ENCODE results near the gene TSPAN16. TPM values are rescaled to one million over a fixed set of nuclear protein-coding genes. Genes with fewer than 3 reads are reported as not detected.

The TSPAN16 gene
- total and polyA plus RNA-seq, 3 donors from 2014 or later, result 42.5 to 180 (median 137) TPM

DNA sequence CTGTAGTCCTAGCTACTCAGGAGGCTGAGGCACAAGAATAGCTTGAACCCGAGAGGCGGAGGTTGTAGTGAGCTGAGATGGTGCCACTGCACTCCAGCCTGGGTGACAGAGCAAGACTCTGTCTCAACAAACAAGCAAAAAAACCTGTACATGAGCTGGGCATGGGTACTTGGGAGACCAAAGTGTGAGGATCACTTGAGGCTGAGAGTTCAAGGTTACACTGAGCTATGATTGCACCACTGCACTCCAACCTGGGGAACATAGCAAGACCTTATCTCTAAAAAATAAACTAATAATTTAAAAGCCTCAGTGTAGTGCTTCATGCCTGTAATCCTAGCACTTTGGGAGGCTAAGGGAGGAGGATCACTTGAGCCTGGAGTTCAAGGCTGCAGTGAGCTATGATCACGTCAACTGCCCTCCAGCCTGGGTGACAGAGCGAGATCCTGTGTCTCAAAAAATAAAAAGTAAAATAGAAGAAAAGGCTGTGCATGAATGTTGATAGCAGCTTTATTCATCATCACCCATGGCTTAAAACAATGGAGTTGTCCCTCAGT is 21.4 kb upstream of the TSPAN16 start:
- Histone ChIP-seq H3K27ac (no peak overlapping the region), H3K9me3 (no peaks in the 10 kb centered on the region), H3K4me1 (peaks cover 19% of the 10 kb centered on the region), H3K4me3 (no peak overlapping the region), H3K36me3 (ENCODE audit: low read depth, missing control alignments) (no peaks in the 10 kb centered on the region), H3K27me3 (no peaks in the 10 kb centered on the region)
- no peak for DNase-seq
- WGBS, 2 donors, result 69% methylated on average over 4 of the region's 4 CpGs
- intact Hi-C loops (cut with DNase I; ENCODE audit: low total_unique reads), result no loop called here
- no peak for TF ChIP-seq CTCF (IDR thresholded peaks at IDR 0.05)
- TF ChIP-seq POLR2A (IDR thresholded peaks at IDR 0.05), result no peak

DNA sequence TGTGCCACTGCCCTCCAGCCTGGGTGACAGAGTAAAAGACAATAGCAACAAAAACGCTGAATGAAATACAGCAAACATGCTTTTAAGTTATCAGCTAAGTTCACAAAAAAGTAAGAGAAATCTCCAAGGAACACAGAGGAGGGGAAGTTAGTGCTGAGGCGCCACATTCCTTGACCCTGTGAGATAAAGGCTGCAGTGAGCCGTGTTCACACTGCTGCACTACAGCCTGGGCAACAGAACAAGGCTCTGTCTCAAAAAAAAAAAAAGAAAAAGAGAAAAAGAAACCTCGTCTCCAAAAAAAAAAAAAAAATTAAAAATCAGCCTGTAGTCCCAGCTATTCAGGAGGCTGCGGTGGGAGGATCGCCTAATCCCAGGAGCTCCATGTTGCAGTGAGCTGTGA is 17.3 kb upstream of the TSPAN16 start:
- no peaks in the 10 kb centered on the region for H3K27me3 ChIP-seq
- H3K9me3 ChIP-seq, result no peaks in the 10 kb centered on the region
- WGBS, 2 donors, result 20 to 28% methylated on average over 6 of the region's 6 CpGs
- peak overlapping the region in 1 of 2 donors; percentile 62 for H3K27ac ChIP-seq
- TF ChIP-seq CTCF (IDR thresholded peaks at IDR 0.05) (no peak), POLR2A (IDR thresholded peaks at IDR 0.05) (no peak)
- peaks cover 19% of the 10 kb centered on the region for H3K4me1 ChIP-seq
- H3K4me3 ChIP-seq, result no peak overlapping the region
- H3K36me3 ChIP-seq (ENCODE audit: low read depth, missing control alignments), result no peaks in the 10 kb centered on the region
- intact Hi-C loops (cut with DNase I; ENCODE audit: low total_unique reads), result no loop called here
- DNase-seq, result peak; percentile 68

GRCh38 chr19:11279505-11280236 is 16.3 kb upstream of the TSPAN16 start:
- TF ChIP-seq POLR2A (IDR thresholded peaks at IDR 0.05) (no peak), CTCF (IDR thresholded peaks at IDR 0.05) (no peak)
- 86 to 89% methylated on average over 5 of the region's 5 CpGs for WGBS, 2 donors
- intact Hi-C loops (cut with DNase I; ENCODE audit: low total_unique reads), result loop anchor here (10.0 kb wide), 1 partner anchor 145 kb away; no protein-coding TSS in a partner anchor
- Histone ChIP-seq H3K27ac (no peak overlapping the region), H3K27me3 (no peaks in the 10 kb centered on the region), H3K9me3 (no peaks in the 10 kb centered on the region), H3K36me3 (ENCODE audit: low read depth, missing control alignments) (no peaks in the 10 kb centered on the region), H3K4me1 (peaks cover 22% of the 10 kb centered on the region), H3K4me3 (no peak overlapping the region)
- DNase-seq, result no peak

- Histone ChIP-seq H3K36me3 (ENCODE audit: low read depth, missing control alignments) (no peaks in the 10 kb centered on the region), H3K4me1 (peaks cover 15% of the 10 kb centered on the region), H3K4me3 (no peak overlapping the region), H3K27me3 (no peaks in the 10 kb centered on the region), H3K27ac (no peak overlapping the region), H3K9me3 (no peaks in the 10 kb centered on the region)
- DNase-seq, result no peak
- intact Hi-C loops (cut with DNase I; ENCODE audit: low total_unique reads), result loop anchor here (10.0 kb wide), 1 partner anchor 147 kb away; no protein-coding TSS in a partner anchor
- TF ChIP-seq POLR2A (IDR thresholded peaks at IDR 0.05), result no peak
- TF ChIP-seq CTCF (IDR thresholded peaks at IDR 0.05), result no peak
- 72 to 81% methylated on average over 11 of the region's 11 CpGs for WGBS, 2 donors
Observed at GRCh38 chr19:11281356-11282049, 14.5 kb upstream of the TSPAN16 start.

All from testis (tissue), 3 donors.